GM18505 (cell line): ENCODE results near the gene GLIPR1.
"Not testable (repeated sequence)": the region's sequence is repeated elsewhere in the genome, so short reads cannot be mapped to it uniquely, and the experiment has no call there.

ENCODE experiments used
- ATAC-seq: cut with Tn5 transposase; IDR thresholded peaks from one replicate; pipeline ENCODE4 v1.9.1; 2021; ENCODE audit not compliant: unreplicated experiment
- POLR2A ChIP-seq: IDR thresholded peaks from 4 replicates; pipeline ENCODE4 v1.6.1; 2011; ENCODE audit warnings: borderline replicate concordance; ENCODE audit not compliant: insufficient read depth, insufficient read length; ENCODE audit errors: extremely low read depth

GLIPR1 gene

DNA sequence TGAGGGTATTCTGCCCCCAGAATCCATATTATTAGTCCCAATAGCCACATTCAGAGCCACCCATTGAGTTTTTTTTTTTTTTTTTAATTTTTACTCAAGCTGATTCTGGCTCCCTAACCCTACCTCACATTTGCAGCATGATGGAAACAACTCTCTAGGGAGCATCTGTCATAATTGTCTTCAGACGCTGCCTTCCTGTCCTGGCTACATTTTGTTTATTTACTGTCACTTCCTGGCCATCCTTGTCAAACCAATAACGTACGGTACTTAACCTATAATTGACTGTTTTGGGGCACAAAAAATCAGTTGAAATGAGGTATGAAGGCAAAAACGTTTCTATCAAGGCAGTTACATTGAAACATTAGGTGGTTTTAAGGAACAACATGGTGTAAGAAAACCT is 2.1 kb downstream of the GLIPR1 start:
- no peak for TF ChIP-seq POLR2A
- no peak for ATAC-seq

DNA sequence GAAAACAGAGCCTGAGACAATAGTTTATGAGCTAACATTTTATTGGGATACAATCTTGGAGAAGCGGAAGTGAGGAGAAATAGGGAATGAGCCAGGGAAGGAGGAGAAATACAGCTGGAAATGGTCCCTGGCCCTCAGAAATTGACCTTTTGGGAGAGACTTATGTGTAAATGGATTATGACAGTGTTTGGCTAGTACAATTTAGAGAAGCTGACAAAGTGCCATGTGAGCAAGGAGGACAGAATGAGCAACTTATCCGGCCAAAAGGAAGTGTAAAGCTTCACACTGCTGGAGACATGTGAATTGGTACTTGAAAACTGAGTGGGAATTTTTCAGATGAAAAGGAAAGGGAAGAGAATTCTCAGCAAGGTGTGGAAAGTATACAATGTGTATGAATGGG is 2.9 kb downstream of the GLIPR1 start:
- ATAC-seq = no peak
- TF ChIP-seq POLR2A = no peak

DNA sequence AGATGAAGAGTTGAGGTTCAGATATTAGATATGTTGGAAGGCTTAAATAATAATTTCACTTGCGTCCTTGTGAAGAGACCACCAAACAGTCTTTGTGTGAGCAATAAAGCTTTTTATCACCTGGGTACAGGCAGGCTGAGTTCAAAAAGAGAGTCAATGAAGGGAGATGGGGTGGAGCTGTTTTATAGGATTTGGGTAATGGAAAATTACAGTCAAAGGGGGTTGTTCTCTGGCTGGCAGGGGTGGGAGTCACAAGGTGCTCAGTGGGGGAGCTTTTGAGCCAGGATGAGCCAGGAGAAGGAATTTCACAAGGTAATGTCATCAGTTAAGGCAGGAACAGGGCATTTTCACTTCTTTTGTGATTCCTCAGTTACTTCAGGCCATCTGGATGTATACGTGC is 3.9 kb downstream of the GLIPR1 start:
- not testable (repeated sequence) for ATAC-seq

DNA sequence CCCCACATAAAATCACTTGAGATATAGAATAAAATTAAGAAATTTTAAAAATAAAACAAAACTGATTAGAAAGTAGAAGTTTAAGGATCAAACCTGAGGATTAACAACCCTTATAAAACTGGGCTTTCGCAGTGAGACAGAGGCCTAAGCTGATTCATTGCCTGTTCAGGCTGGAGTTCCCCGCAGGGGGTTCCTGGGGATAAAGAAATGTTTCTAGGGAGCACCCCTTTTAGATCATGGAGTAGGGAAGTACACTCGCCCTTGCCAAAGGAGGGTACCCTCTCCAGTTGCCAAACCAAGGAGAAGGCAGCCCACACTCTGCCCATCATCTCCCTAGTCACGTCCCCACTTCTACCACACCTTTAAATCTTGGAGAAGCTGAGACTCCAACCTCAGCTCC is 6.8 kb downstream of the GLIPR1 start:
- no peak for TF ChIP-seq POLR2A
- ATAC-seq = no peak

DNA sequence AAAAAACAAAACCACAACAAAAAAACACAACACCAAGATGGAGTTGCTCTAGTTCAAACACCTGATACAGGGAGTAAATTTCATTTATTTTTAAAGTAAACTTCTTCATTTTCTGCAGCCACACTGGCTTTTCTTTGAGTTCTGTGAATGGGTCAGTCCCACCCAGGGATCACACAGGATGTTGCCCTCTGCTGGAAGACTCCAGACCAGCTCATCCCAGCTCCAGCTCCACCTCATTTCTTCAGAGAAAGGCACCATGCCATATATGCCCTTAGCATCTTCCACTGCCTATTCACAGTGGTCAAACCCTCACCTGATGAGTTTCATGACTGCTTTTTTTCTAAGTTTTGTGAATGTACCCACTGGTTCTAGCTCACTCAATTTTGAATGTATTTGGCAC is 8.0 kb downstream of the GLIPR1 start:
- no peak for TF ChIP-seq POLR2A
- ATAC-seq = no peak

DNA sequence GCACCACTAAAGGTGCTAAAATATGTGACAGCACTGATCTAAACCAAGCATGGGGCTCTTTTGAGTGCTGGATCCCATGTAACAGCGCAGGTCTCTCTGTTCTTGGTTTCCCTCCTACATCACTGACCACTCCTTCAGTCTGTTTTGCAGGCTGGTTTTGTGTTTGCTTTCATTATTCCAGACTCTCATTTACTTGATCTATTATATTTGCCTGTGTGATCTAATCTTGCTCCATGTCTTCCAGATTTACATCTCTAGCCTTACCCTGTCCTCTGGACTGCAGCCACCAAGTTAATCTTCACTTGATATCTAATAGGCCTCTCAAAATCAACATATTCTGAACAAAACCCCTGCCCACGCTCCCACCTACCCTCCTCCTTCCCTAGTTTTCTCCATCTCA is 8.6 kb downstream of the GLIPR1 start:
- TF ChIP-seq POLR2A = no peak
- no peak for ATAC-seq

DNA sequence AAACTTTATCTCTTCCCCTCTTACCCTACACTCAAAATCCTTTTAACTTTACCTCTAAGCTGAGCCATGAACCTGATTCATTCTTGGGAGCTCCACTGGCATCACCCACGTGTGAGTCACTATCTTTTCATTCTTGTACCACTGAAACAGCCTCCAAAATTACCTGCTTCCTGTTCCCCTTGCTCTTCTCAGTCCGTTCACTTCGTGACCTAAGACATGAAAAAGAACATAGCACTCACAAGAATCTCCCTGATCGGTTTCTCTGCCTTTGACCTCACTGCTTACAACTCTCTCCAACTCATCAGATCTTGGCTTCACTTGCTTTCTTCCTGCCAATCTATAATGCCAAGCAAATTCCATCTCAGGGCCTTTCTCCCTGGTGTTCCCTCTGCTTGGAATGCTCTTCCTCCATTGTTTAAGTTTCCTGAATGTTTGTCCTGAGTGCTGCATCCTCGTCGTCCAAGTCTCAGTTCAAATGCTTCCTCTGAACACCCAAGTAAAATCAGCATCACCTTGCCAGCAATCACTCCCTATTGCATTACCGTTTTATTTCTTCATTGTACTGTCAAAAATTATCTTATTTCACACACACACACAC is 9.2 kb downstream of the GLIPR1 start:
- TF ChIP-seq POLR2A = no peak
- peak; percentile 50 for ATAC-seq

DNA sequence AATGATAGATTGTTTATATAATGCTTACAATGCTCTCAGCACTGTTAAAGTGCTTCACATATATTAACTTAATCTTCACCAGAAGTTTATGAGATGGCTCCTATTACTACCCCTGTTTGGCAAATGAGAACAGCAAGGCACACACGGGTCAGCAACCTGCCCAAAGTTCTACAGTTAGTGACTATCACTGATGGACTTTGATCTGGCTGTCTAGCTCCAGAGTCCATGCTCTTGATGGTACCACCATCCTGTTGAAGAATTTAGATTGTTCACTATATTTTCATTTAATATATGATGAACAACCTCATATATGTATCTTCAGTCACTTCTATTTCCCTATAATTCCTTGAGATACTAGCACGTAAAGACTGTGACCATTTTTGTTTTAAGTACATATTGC is 10.6 kb downstream of the GLIPR1 start:
- ATAC-seq = no peak
- no peak for TF ChIP-seq POLR2A

DNA sequence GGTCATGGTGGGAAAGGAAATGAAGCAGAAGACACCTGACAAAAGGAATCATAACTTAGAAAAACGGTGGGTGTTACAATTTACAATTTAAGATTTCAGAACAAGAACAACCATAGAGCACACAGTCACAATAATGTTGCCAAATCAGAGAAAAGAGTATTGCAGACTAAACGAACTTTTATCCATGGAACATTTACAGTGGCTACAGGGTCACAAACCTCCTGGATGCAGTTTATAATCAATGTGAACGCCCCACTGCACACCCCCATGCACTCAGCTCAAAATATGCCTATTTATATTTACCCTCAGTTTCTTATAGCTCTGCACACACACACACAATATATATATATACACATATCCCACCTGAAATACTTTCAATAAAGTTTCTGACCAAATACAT is 22.9 kb downstream of the GLIPR1 start:
- ATAC-seq = no peak
- TF ChIP-seq POLR2A = no peak

DNA sequence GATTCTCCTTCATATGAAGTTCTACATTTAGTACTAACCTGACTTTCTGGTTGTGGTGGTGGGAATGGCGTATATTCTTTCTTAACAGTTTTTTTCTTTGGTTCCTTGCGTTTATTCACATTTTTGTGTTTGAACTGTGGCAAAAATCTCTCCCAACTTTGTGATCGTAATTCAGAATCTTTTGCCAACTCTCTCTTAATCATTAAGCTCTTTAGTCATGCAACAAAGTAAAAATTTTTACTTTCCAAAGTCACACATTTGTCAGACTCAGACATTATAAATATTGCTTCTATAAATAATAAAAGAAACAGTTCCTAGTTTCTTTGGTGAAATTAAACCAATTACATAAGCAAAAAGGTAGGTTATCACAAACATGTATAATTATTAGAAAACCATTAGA is 23.3 kb downstream of the GLIPR1 start:
- ATAC-seq = no peak

DNA sequence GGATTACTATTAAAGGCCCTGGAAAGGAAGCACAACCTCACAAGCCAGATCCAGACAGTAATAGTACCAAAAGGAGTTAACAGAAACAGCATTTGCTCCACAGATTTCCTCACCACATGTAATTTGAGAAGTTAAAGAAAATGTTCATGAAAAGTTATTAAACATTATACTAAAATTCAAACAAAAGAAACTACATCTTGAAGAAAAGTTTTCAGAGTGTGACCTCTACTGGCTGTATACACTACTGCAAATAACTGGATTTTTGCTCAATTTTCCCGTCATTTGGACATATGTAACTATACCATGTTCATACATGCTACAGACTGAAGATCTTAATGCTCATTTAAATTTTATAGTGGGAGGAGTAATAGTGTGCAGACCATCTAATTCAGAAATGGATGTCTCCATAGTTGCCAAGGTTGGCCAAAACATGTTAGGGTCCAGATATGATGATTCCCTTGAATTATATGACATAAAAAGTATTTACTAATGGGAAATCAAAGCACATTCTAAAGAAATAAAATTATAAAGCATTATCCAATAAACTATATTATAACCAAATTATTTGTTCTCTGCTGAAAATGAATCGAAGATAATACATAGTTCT is 25.3 kb downstream of the GLIPR1 start:
- no peak for TF ChIP-seq POLR2A
- no peak for ATAC-seq

More for the DNA sequence above, 23.3 kb downstream of the GLIPR1 start:
- no peak for TF ChIP-seq POLR2A

DNA sequence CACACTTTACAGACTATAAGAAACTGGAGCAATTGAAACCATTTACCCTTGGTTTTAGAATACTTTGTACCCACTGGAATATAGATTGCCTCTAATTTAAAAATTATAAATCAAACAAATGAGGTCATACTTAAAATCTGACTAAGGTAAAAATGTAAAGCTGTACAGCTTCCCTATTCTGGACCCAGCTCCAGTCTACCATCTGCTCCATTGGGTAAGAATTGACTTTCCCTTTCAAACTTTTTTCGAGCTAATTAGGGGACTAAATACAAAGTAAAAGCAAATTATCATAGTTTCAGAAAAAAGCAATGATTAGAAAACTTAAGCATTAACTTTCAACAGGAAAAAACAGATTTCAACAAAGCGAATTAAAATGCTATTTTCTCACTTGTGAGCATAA is 26.5 kb downstream of the GLIPR1 start:
- ATAC-seq = no peak
- TF ChIP-seq POLR2A = no peak

DNA sequence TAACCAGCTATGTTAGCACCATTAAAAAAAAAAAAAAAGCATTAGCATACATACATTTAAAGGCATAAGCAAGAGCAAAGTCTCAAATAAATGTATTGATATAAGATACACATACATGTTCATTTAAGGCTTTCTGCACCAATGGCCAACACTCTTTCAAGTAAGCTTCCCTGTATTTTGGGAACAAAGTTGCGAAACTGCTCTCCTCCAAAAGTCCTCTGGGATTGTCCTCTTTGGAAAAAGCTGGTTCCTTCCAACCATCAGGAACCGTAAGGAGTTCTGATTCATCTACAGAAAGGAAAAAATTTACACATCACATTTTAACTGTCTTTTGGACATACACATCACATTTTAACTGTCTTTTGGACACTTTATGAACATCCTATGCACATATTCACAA is 27.6 kb downstream of the GLIPR1 start:
- TF ChIP-seq POLR2A = no peak
- ATAC-seq = no peak

DNA sequence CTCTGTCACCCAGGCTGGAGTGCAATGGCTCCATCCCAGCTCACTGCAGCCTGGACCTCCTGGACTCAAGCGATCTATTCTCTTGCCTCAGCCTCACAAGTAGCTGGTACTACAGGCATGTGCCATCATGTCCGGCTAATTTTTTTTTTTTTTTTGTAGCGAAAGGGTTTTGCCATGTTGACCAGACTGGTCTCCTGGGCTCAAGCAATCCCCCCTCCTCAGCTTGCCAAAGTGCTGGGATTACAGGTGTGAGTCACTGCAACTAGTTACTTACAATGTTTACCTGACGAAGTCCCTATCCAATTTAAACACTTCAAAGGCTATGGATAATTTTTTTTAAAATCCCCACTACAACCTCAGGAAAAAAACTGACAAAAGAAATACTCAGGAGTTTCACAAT is 29.1 kb downstream of the GLIPR1 start:
- TF ChIP-seq POLR2A = no peak
- ATAC-seq = no peak

DNA sequence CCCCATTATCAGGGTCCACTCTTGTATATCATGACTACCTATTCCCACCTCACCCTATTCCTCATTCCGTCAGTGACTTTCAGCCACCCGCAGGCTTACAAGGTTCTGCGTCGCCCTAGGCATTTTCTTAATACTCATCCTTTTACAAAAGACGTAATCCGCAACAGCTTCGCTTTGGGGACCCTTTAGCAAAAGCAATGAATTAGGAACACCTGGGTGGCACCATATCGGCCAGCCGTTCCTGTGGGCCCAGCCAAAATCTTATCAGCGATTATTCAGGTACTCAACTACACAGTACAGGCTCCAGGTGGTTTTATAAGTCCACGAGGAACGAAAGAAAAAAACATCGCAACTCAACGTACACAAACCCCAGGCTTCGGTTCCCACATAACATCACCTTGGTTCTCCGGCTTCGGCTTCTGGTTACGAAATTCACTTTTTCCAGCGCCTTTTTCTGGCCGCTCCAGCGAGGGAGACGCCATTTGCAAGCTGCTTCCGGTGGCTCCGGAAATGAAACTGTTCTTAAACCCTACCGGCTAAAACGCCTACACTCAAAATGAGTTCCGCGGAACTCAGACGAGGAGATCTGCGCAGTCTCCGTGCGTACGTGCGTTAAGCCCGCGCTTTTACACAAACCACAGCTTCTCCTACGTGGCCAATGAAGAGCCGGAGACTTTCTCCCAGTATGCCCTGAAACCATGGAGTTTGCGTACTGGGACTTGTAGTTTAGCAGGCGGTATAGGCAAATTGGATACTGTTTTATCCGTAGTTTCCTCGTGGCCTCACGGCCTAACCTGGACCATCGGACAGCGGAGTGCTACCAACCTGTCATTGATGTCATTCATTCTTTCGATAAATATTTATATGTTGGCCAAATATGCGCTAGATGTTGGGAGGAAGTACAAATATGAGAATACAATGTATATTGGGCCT is 30.8 kb downstream of the GLIPR1 start, which contains the start of gene KRR1:
Gene KRR1 (minus strand): TSS at position 494 of the 933 bp plus-strand sequence. CDS start 12 bp downstream, at position 482.
- TF ChIP-seq POLR2A = peak; percentile 85
- ATAC-seq = peak; percentile 97

DNA sequence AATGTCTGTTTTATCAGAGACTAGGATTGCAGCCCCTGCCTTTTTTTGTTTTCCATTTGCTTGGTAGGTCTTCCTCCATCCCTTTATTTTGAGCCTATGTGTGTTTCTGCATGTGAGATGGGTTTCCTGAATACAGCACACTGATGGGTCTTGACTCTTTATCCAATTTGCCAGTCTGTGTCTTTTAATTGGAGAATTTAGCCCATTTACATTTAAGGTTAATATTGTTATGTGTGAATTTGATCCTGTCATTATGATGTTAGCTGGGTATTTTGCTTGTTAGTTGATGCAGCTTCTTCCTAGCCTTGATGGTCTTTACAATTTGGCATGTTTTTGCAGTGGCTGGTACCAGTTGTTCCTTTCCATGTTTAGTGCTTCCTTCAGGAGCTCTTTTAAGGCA is 40.7 kb downstream of the GLIPR1 start:
- ATAC-seq = not testable (repeated sequence)

DNA sequence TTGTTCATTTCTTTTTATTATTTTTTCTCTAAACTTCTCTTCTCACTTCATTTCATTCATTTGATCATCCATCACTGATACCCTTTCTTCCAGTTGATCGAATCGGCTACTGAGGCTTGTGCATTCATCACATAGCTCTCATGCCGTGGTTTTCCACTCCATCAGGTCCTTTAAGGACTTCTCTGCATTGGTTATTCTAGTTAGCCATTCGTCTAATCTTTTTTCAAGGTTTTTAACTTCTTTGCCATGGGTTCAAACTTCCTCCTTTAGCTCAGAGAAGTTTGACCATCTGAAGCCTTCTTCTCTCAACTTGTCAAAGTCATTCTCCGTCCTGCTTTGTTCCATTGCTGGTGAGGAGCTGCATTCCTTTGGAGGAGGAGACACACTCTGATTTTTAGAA is 41.6 kb downstream of the GLIPR1 start:
- ATAC-seq = not testable (repeated sequence)
